NCI-H345 (cell line): ENCODE measurements around the gene STRA8.

Source experiments
- DNase-seq: peaks from one replicate; lab custom pipeline; 2025; lab: John Stamatoyannopoulos, UW

The STRA8 gene

GRCh38 chr7:135270577-135271254, 37.1 kb downstream of the STRA8 start:
- DNase-seq, result no peak

GRCh38 chr7:135271255-135271615, 37.6 kb downstream of the STRA8 start:
- DNase-seq, result no peak

- no peak for DNase-seq
These were observed 38.7 kb downstream of the STRA8 start for GRCh38 chr7:135272303-135272702.

GRCh38 chr7:135273581-135273980, 39.9 kb downstream of the STRA8 start:
- DNase-seq, result no peak

- DNase-seq, result peak; percentile 60
These were observed 41.0 kb downstream of the STRA8 start for GRCh38 chr7:135274495-135275268.

GRCh38 chr7:135275971-135276580, 42.4 kb downstream of the STRA8 start:
- no peak for DNase-seq

GRCh38 chr7:135277161-135277560, 43.5 kb downstream of the STRA8 start:
- no peak for DNase-seq

- DNase-seq, result peak; percentile 84
These were observed 47.8 kb downstream of the STRA8 start for GRCh38 chr7:135281363-135281949.

- DNase-seq, result no peak
These were observed 49.1 kb downstream of the STRA8 start for GRCh38 chr7:135282561-135283254.

GRCh38 chr7:135283959-135284638, 50.5 kb downstream of the STRA8 start:
- DNase-seq, result no peak

- no peak for DNase-seq
These were observed 52.1 kb downstream of the STRA8 start for GRCh38 chr7:135285547-135286233.

GRCh38 chr7:135286876-135287275, 53.2 kb downstream of the STRA8 start:
- no peak for DNase-seq

- DNase-seq, result no peak
These were observed 57.0 kb downstream of the STRA8 start for GRCh38 chr7:135290594-135290993.

GRCh38 chr7:135291809-135292253, 58.2 kb downstream of the STRA8 start:
- peak; percentile 67 for DNase-seq

GRCh38 chr7:135299235-135299634, 65.6 kb downstream of the STRA8 start:
- no peak for DNase-seq

- DNase-seq, result no peak
These were observed 67.5 kb downstream of the STRA8 start for GRCh38 chr7:135300913-135301765.
